ENCODE results near the gene MTM1.

MTM1 gene

GRCh38 chrX:150683112-150683511 lies 114.7 kb downstream of the MTM1 start:
- DNase-seq (ENCODE audit: low read depth), result no peak
- H3K4me3 ChIP-seq (ENCODE audit: low read length), result no peak overlapping the region
- no peak for TF ChIP-seq CTCF (conservative IDR thresholded peaks at IDR 0.05; ENCODE audit: low read depth, low read length)

GRCh38 chrX:150683536-150684146 lies 115.2 kb downstream of the MTM1 start:
- no peak for DNase-seq (ENCODE audit: low read depth)
- peak; percentile 63 for TF ChIP-seq CTCF (conservative IDR thresholded peaks at IDR 0.05; ENCODE audit: low read depth, low read length)
- no peak overlapping the region for H3K4me3 ChIP-seq (ENCODE audit: low read length)

- H3K4me3 ChIP-seq (ENCODE audit: low read length), result no peak overlapping the region
- no peak for TF ChIP-seq CTCF (conservative IDR thresholded peaks at IDR 0.05; ENCODE audit: low read depth, low read length)
- DNase-seq (ENCODE audit: low read depth), result no peak
These were observed 120.6 kb downstream of the MTM1 start for GRCh38 chrX:150688911-150689451.

- DNase-seq (ENCODE audit: low read depth), result peak; percentile 43
These were observed 121.7 kb downstream of the MTM1 start for GRCh38 chrX:150690126-150690525.

GRCh38 chrX:150692296-150692695 lies 123.9 kb downstream of the MTM1 start:
- TF ChIP-seq CTCF (conservative IDR thresholded peaks at IDR 0.05; ENCODE audit: low read depth, low read length), result no peak
- peak overlapping the region; percentile 67 for H3K4me3 ChIP-seq (ENCODE audit: low read length)
- DNase-seq (ENCODE audit: low read depth), result no peak

More at GRCh38 chrX:150690126-150690525, 121.7 kb downstream of the MTM1 start:
- H3K4me3 ChIP-seq (ENCODE audit: low read length), result no peak overlapping the region
- TF ChIP-seq CTCF (conservative IDR thresholded peaks at IDR 0.05; ENCODE audit: low read depth, low read length), result no peak

- peak within 1 kb of the TSS; percentile 67 for H3K4me3 ChIP-seq (ENCODE audit: low read length)
- no peak for TF ChIP-seq CTCF (conservative IDR thresholded peaks at IDR 0.05; ENCODE audit: low read depth, low read length)
- no peak for DNase-seq (ENCODE audit: low read depth)
These were observed 124.7 kb downstream of the MTM1 start, which contains the start of gene MTMR1 for GRCh38 chrX:150692831-150693724. MTMR1 (plus strand) TSS chrX:150693396; CDS start chrX:150693531, 135 bp downstream.

Measured in retinal pigment epithelial cell (primary cell).